Left ventricle myocardium superior (tissue), 1 donor: ENCODE measurements around the gene FHAD1. TPM values are rescaled to one million over a fixed set of nuclear protein-coding genes. Genes with fewer than 3 reads are reported as not detected.

Experiments
- ATAC-seq: fragments of 200-7000 bp; cut with Tn5 transposase; one replicate; pipeline ENCODE4 v1.9.1; 2020; ENCODE audit warnings: mild to moderate bottlenecking, moderate library complexity
- DNase-seq: peaks from one replicate; pipeline ENCODE4 v3.0.0-alpha.2; 2020
- intact Hi-C: fragments of 100-400 bp; cut with micrococcal nuclease; formaldehyde crosslinking; loops from one replicate; pipeline ENCODE4 v1.11.0; 2022
- total RNA-seq: library from RNA; stranded (reverse); fragmentation: NEBNext Ultra II Directional; extraction: Animal tissue kit (Norgen Biotek cat#: 25700); gene quantifications from one replicate; pipeline ENCODE4 v1.2.1, GENCODE V29; 2021
- donor health status: DM: no; HTN: yes; CAD: no; lungs with severe emphysema.

The FHAD1 gene
- total RNA-seq, 1 donor from 2014 or later: not detected

DNA sequence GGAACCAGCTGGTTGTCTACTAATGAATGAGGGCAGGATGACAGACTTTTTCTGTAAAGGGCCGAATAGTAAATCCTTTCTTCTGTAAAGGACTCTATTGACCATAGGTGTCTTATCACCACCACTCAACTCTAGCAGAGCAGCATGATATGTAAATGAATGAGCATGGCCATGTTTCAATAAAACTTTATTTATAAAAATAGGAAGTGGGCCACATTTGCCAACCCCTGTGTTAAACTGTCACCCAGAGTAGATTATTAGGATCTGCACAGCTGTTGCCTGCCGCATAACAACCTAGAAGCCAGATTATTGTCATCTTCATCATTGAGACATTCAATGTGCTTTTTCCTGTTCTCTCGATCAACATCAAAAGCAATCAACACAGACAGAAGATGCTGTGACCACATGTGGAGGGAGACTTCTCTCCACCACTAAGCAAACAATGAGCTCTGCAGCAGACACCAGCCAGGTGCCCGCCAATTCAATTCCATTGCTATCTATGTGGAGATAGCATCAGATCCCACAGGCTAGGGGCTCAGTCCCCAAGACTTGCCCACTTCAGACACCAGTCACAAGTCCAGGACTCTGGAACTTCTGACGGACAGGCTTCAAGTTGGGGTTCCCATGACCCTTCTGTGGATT is 155.9 kb downstream of the FHAD1 start:
- intact Hi-C loops: no loop called here
- no peak for DNase-seq
- ATAC-seq: no peak

GRCh38 chr1:15403962-15404580 is 157.0 kb downstream of the FHAD1 start:
- intact Hi-C loops: no loop called here
- DNase-seq: no peak
- no peak for ATAC-seq

- intact Hi-C loops: no loop called here
These were observed 158.3 kb downstream of the FHAD1 start for GRCh38 chr1:15405106-15405850.

DNA sequence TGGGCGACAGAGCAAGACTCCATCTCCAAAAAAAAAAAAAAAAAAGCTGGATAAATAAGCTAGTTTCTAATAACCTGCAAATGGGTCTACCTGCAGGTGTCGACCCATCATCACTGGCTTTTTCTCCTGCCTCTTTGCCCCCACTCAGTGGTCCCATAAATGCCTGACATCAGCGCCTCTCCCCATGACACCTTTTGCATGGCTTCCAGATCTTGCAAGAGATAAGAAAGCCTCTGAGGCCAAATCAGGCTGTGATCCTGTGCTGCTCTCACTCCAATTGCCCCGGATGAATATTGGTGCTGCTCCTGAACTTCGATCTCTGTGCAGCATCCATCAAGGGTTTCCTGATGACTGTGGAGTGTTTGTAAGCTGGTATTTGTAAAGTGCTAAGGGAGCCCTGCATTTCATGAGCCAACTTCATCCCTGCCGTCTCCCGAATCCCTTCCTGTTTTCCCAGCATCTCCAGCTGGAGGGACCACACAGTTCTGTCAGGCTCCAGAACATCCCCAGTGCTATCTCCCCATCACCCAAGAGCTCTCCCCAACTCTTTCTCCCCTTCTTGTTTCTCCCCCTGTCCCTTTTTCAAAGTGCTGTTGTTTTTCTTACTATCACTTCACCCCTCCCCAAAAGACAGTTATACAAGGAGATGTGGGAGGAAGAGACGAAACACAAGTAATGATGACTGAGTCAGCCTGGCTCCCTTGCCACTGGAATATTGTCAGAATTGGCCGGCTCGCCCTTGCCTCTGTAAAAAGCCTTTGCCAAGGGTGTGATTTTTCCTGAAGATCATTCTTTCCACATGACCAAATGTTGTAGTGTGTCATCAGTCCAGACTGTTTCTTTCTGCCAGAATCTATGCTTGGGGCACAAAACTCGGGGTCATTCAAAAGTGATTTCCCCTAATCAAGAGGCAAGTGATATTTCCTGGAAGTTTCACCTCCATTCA is 159.9 kb downstream of the FHAD1 start:
- intact Hi-C loops: no loop called here
- ATAC-seq (peak; percentile 8), DNase-seq (no peak)

More at GRCh38 chr1:15405106-15405850, 158.3 kb downstream of the FHAD1 start:
- DNase-seq (no peak), ATAC-seq (no peak)

- ATAC-seq (no peak), DNase-seq (no peak)
- intact Hi-C loops: no loop called here
These were observed 160.6 kb downstream of the FHAD1 start for GRCh38 chr1:15407580-15407979.

GRCh38 chr1:15408890-15409387 is 161.9 kb downstream of the FHAD1 start:
- ATAC-seq: no peak
- no peak for DNase-seq
- intact Hi-C loops: no loop called here

GRCh38 chr1:15409388-15410222 is 162.6 kb downstream of the FHAD1 start, which contains the start of gene EFHD2:
EFHD2 (plus strand) TSS chr1:15409888; CDS start chr1:15409972, 84 bp downstream.
- intact Hi-C loops: no loop called here
- peak; percentile 93 for DNase-seq
- ATAC-seq: peak; percentile 89

- intact Hi-C loops: no loop called here
- ATAC-seq (no peak), DNase-seq (no peak)
These were observed 163.3 kb downstream of the FHAD1 start for GRCh38 chr1:15410223-15410883.

DNA sequence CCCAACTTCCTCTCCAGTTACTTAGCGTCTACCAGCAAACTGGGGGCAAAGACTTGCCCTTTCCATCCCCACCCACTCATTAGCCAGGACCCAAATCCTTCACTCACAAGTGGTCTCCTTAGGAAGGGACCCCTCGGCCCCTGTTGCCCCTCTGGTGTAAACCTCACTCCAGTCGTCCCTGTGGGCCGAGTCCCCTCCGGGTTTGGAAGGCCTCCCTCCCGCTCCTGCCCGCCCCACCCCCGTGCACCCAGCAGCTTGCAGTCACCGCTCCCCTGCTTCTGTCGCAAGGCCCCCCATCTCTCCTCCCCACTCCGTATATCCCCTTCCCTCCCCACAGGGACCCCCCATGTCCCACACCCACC is 163.8 kb downstream of the FHAD1 start:
- DNase-seq (no peak), ATAC-seq (no peak)
- intact Hi-C loops: no loop called here

DNA sequence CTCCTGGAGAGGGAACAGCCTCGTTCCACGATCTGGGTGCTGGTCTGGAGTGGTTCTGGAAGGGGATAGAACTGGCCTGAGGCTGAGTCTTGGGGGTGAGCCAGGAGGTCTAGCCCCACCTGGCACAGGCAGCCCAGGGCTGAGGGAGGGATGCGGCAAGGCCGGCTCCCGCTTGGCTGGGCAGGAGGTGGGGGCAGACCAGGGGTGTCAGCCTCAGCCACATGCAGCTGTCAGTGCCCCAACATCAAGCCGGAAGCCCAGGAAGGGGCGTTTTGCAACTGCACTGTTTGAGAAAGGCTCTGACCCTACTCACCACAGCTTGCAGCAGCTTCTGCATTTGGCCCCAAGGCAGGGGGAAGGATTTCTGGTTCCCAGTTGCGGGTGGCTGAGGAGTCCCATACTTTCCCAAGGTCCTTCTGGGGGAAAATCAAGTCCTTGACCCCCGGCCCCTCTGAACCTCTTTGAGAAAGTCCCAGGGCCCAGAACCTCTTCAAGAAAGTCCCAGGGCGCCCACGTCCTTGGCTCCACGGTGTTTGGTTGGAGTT is 164.6 kb downstream of the FHAD1 start:
- peak; percentile 10 for ATAC-seq
- peak; percentile 69 for DNase-seq
- intact Hi-C loops: no loop called here

- intact Hi-C loops: no loop called here
- ATAC-seq: no peak
- no peak for DNase-seq
These were observed 165.3 kb downstream of the FHAD1 start for GRCh38 chr1:15412175-15412800.

GRCh38 chr1:15412843-15413242 is 165.8 kb downstream of the FHAD1 start:
- DNase-seq: no peak
- intact Hi-C loops: no loop called here
- no peak for ATAC-seq

- ATAC-seq (peak; percentile 9), DNase-seq (no peak)
- intact Hi-C loops: no loop called here
These were observed 166.8 kb downstream of the FHAD1 start for GRCh38 chr1:15413563-15414444.

DNA sequence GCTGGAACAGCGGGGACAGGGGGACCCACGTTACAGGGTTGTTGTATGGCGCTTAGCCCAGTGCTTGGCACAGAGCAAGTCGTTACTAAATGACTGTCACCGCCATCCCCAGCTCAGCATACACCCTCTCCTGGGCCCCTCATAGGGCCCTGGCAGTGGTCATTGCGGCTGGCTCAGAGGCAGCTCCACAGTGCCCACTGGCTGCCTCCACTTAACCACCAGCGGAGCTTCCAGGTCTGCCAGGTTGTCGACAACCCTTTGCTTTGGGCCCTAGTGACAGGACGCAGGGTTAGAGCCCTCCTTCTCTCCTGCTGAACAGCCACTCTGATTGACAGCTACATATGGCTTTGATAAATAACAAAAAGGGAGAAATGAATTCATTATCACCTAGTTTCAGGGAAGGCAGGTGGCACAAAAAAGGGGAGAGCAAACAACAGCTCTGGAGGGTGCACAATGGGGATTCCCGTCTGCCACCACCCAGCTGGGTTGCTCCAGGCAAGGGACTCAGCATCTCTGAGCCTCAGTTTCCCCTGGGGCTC is 167.5 kb downstream of the FHAD1 start:
- intact Hi-C loops: no loop called here
- DNase-seq (peak; percentile 44), ATAC-seq (peak; percentile 30)

DNA sequence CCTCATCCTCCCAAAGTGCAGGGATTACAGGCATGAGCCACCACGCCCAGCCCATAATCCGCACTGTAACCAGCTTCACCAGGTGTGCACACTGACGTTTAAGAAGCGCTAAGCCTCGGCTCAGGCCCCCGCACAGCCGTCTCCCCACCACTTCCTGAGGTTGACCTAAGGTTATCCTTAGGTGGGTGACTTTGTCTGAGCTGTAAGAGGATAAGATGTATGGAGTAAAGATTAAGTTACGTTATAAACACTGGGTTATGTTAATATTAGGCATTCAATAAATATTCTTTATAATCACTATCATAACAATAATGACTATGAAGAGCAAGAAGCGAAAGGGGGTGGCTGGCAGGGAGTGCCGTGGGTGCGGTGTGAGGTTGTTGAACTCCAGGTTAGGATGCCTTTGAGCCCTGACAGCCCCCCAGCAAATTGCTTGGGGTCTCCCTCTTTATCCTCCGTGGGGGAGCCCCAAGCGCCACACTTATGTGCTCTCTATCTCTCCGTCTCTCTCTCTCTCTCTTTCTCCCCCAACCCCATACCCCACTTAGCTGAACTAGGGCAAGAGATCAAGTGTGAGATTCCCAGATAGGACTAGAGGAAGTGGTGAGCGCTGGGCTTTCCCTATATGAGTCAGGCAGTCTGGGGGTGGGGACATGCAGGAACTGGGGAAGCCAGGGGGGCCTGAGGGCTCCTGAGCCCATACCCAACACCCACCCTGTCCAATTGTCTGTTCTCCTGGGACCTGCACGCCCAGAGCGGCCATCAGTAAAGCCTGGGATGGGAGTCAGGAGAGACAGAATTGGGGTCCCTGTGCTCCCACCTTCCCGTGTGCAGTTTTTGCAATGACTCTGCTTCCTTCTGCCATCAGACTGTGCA is 170.3 kb downstream of the FHAD1 start:
- intact Hi-C loops: no loop called here
- DNase-seq: peak; percentile 48
- peak; percentile 15 for ATAC-seq
